Fibroblast of villous mesenchyme (primary cell): ENCODE results near the gene CRABP2. TPM values are rescaled to one million over a fixed set of nuclear protein-coding genes. Genes with fewer than 3 reads are reported as not detected.

Experiments
- DNase-seq: peaks from one replicate; pipeline ENCODE4 v3.0.0-alpha.2; 2010; ENCODE audit warnings: low read depth
- H3K4me3 ChIP-seq: 2 replicates; pipeline ENCODE4 v1.5.1; 2011; ENCODE audit warnings: low read depth, mild to moderate bottlenecking, low read length
- CTCF ChIP-seq: IDR thresholded peaks from 2 replicates; pipeline ENCODE4 v1.5.1; 2012; ENCODE audit warnings: low read depth, mild to moderate bottlenecking, low read length; ENCODE audit not compliant: insufficient read depth
- total RNA-seq: library from RNA; depleted of rRNA; stranded (reverse); fragments of >200 nt; gene quantifications from 2 replicates; pipeline ENCODE4 v1.2.3, GENCODE V29; 2012

Gene CRABP2
- total RNA-seq, 1 donor = 80.7 TPM

GRCh38 chr1:156721131-156721530, 15.7 kb upstream of the CRABP2 start:
- no peak overlapping the region for H3K4me3 ChIP-seq
- no peak for DNase-seq
- TF ChIP-seq CTCF = no peak

GRCh38 chr1:156717351-156717750, 12.0 kb upstream of the CRABP2 start:
- no peak overlapping the region for H3K4me3 ChIP-seq
- DNase-seq = no peak
- TF ChIP-seq CTCF = no peak

- no peak for TF ChIP-seq CTCF
- no peak for DNase-seq
- H3K4me3 ChIP-seq = no peak overlapping the region
Observed at GRCh38 chr1:156714830-156715229, 9.4 kb upstream of the CRABP2 start.

- peak; percentile 64 for DNase-seq
- no peak overlapping the region for H3K4me3 ChIP-seq
- TF ChIP-seq CTCF = no peak
Observed at GRCh38 chr1:156712626-156713025, 7.2 kb upstream of the CRABP2 start.

GRCh38 chr1:156711011-156711817, 5.8 kb upstream of the CRABP2 start:
- H3K4me3 ChIP-seq = no peak overlapping the region
- peak; percentile 80 for DNase-seq
- no peak for TF ChIP-seq CTCF

GRCh38 chr1:156709757-156710489, 4.5 kb upstream of the CRABP2 start:
- TF ChIP-seq CTCF = no peak
- peak; percentile 36 for DNase-seq
- no peak overlapping the region for H3K4me3 ChIP-seq
